GM19468 (cell line): ENCODE measurements around the gene TMEM242.

ENCODE experiments used
- ATAC-seq: cut with Tn5 transposase; IDR thresholded peaks from one replicate; pipeline ENCODE4 v1.9.1; 2021; ENCODE audit warnings: mild to moderate bottlenecking, moderate library complexity, moderate number of reproducible peaks; ENCODE audit not compliant: unreplicated experiment; ENCODE audit errors: extremely low read depth

The TMEM242 gene

GRCh38 chr6:157272866-157273755 lies 50.2 kb downstream of the TMEM242 start:
- ATAC-seq: no peak

- ATAC-seq: no peak
Observed at GRCh38 chr6:157272372-157272771, 50.9 kb downstream of the TMEM242 start.

DNA sequence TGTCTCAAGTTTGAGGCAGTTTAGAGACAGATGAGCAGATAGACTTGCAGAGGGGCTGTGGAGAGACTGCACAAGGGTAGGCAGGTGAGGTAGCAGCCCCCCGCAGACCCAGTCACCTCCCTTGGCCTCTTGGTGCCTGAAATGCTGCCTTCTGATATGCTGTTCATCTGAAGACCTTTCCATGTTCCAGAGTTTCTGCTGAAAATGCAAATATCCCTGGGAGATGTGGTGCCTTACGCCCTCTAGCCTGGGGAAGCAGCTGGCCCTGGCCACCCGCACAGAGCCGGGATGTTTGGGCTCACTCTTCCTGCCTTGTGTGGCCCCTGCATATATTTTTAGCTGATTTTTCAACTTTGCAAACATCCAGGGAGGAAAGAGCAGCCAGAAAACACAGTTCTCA lies 51.4 kb downstream of the TMEM242 start:
- no peak for ATAC-seq

GRCh38 chr6:157271441-157271840 lies 51.9 kb downstream of the TMEM242 start:
- ATAC-seq: no peak

DNA sequence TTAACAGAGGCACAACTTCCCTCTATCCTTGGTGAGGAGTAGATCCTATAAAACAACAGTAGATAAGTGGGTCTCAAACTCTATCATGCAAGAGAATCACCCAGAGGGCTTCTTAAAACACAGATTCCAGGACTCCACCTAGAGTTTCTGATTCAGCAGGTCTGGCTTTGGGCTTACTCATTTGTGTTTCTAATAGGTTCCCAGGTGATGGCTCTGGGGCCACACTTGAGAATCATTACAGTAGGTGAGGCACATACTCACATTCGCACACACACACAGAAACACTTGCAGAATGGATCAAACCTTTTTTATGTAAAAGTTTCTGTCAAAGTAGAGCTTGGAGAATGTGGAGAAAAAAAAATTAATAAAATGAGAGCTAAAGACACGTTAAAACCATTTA lies 52.4 kb downstream of the TMEM242 start:
- ATAC-seq: no peak

GRCh38 chr6:157270308-157270707 lies 53.0 kb downstream of the TMEM242 start:
- ATAC-seq: no peak

DNA sequence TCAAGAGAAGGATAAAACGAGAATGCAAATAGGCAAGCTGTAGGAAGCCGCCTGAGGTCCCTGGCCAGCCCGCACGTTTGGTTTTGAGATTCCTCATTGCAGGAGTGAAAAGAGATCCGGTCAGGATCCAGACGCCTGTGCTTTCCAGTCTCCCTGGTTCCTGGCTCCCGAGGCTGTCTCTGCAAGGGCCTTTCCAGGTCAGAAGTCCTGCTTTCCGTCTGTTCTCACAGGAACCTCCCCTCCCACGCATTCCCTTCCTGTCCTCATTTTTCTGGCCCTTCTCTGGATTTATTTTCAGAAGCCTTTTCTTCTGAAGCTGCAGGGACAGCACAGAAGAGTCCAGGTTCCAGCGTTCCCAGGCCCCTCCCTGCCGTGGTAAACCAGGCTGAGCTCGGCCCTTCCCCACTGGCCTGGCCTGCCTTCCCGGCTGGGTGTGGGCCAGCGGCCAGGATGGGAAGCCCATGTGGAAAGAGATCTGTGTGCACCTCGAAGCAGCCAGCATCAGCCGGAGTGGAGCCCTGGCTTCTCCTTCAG lies 54.0 kb downstream of the TMEM242 start:
- no peak for ATAC-seq

GRCh38 chr6:157268835-157269234 lies 54.5 kb downstream of the TMEM242 start:
- ATAC-seq: no peak

DNA sequence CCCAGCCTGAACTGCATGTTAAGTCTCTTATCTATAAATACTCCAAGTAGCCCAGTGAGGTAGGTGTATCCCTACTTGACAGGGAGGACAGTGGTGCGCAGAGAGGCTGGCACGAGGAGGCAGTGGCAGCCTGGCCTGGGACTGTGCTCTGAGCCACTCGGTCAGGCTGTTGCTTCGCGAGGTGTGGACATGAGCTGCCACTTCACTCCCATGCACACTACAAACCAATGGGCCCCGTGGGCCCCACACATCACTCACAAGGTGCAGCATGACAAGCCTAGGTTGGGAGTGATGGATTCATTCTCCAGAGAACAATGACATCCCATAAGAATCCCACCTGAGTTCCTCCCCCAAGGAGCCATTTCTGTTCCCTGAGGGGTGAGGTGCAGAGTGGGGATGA lies 54.9 kb downstream of the TMEM242 start:
- no peak for ATAC-seq

GRCh38 chr6:157267654-157268053 lies 55.7 kb downstream of the TMEM242 start:
- no peak for ATAC-seq

- no peak for ATAC-seq
Observed at GRCh38 chr6:157267109-157267611, 56.2 kb downstream of the TMEM242 start.

- ATAC-seq: no peak
Observed at GRCh38 chr6:157266274-157267101, 56.8 kb downstream of the TMEM242 start.

DNA sequence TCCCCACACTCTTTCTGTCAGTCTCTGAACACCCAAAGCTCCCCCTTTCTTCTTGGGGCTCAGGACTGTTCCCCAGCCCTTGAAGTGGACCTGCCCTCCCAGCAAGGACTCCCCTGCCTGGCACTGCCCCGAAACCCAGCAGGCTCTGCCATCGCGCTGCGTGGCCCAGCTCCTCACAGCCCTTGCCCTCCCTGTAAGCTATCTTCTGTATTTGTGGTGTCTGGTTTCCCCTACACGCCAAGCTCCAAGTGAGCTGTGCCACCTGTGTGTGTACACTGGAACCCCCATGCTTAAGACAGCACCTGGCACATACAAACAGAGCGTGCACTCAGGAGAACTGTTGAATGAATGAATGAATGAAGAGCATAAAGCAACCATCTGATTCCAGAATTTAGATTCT lies 57.7 kb downstream of the TMEM242 start:
- ATAC-seq: no peak

DNA sequence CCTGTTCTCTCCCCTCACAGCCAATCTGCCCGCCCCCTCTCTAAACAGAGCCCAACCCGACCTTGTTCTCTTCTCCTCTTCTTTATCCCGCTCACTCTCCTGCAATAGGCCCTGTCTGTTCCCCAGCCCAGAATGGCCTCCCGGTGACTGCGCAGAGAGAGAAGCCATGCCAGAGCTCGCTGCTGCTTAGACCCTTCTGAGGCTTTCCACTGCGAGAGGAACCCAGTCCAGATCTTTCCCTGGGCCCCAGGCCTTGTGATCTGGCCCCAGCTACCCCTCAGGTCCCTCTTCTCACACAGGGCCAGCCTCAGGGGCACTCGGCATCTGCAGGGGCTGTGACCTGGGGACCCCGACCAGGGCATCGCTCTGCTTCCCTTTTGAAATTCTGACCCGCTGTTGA lies 58.1 kb downstream of the TMEM242 start:
- no peak for ATAC-seq

DNA sequence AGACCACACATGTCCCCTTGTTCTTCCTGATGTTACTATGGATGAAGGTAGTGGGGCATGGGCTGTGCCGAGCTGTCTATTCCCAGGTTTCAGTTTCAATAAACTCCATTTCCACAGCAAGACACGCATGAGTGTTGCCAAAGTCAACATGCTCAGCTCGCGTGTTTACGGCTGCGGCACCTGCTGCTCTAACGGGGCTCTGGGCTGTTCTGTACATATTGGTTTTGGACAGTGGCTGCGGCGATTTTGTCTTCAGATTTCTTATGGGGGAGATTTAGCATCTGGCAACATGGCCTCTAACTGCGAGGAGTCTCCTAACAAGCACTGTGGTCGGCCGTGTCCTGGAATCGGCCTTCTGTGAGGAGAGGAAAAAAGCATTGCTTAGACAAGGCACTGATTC lies 58.6 kb downstream of the TMEM242 start:
- ATAC-seq: no peak

DNA sequence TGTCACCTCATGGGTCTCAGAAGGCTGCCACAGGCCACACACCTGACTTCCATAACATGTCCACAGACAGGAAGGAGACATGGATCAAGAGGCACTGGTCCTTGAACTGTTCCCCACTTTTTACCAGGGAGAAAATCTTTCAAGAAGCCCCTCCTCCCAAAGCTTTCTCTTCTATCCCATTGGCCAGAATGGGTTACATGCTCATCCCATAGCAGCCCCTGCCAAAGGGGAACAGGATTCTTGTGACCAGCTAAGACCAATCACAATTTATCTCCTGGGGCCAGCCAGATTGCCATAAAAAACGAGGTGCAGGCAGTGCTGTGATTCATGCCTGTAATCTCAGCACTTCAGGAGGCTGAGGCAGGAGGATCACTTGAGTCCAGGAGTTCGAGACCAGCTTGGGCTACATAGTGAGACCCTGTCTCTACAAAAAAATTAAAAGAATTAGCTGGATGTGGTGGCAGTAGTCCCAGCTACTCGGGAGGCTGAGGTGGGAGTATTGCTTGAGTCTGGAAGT lies 59.4 kb downstream of the TMEM242 start:
- no peak for ATAC-seq

GRCh38 chr6:157263146-157263545 lies 60.2 kb downstream of the TMEM242 start:
- ATAC-seq: no peak

GRCh38 chr6:157261606-157262005 lies 61.7 kb downstream of the TMEM242 start:
- no peak for ATAC-seq

GRCh38 chr6:157260735-157261410 lies 62.4 kb downstream of the TMEM242 start:
- no peak for ATAC-seq

DNA sequence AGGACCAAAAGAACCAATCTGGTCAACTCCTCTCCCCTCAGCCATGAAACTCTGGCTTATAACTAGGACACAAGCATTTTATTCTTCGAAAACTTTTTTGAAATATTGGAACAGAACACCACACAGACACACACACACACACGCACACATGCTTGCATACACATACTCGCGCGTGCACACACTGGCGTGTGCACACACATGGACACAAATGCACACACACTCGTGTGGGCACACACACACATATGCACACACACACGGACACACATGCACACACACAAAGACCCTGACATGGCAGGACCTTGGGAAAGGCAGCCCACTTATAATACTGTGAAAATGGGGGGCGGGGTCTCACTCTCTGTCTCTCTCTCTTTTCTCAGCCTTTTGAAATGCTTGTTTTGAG lies 63.9 kb downstream of the TMEM242 start:
- ATAC-seq: no peak
